IMR-90 (cell line): ENCODE measurements around the gene SLC23A2. TPM values are rescaled to one million over a fixed set of nuclear protein-coding genes. Genes with fewer than 3 reads are reported as not detected.

ENCODE experiments used
- ATAC-seq: fragments of 200-7000 bp; cut with Tn5 transposase; 2 replicates; pipeline ENCODE4 v1.9.1; 2020; ENCODE audit warnings: low read depth, mild to moderate bottlenecking, moderate library complexity
- BruUV-seq: library from RNA; stranded (reverse); fragments of 400-500 nt; replicated peaks from 2 replicates; lab custom pipeline; 2021; lab: Mats Ljungman, UMichigan
- CTCF ChIA-PET: fragments of 300-600 bp; formaldehyde crosslinking; extraction: SDS; loops from one replicate; lab custom pipeline; 2021; ENCODE audit warnings: antibody characterized with exemption; lab: Yijun Ruan, JAX
- POLR2A ChIA-PET: fragments of 300-600 bp; sonication (Branson Sonifier 250); formaldehyde crosslinking; loops from one replicate; lab custom pipeline; 2022; ENCODE audit warnings: antibody characterized with exemption; ENCODE audit not compliant: unreplicated experiment; lab: Charles Lee
- DNase-seq: peaks from one replicate; pipeline ENCODE4 v3.0.0; 2013
- H2AFZ ChIP-seq: replicated peaks from 2 replicates; pipeline ENCODE3; 2013; ENCODE audit warnings: low read length, mild to moderate bottlenecking; ENCODE audit not compliant: poor library complexity
- H2AK5ac ChIP-seq: 2 replicates; pipeline ENCODE4 v1.6.1; 2013; ENCODE audit warnings: low read depth, low read length, inconsistent platforms
- H2AK9ac ChIP-seq: replicated peaks from 2 replicates; pipeline ENCODE3; 2013; ENCODE audit warnings: mild to moderate bottlenecking, low read depth, low read length, moderate library complexity; ENCODE audit not compliant: poor library complexity
- H2BK120ac ChIP-seq: 2 replicates; pipeline ENCODE4 v1.6.1; 2013; ENCODE audit warnings: low read depth, low read length, inconsistent platforms
- H2BK15ac ChIP-seq: 3 replicates; pipeline ENCODE4 v1.6.1; 2013; ENCODE audit warnings: low read depth, low read length, inconsistent platforms
- H2BK20ac ChIP-seq: 2 replicates; pipeline ENCODE4 v1.6.1; 2013; ENCODE audit warnings: low read depth, mild to moderate bottlenecking, inconsistent platforms, low read length, moderate library complexity
- H2BK5ac ChIP-seq: 2 replicates; pipeline ENCODE4 v1.6.1; 2013; ENCODE audit warnings: mild to moderate bottlenecking, low read depth, low read length, inconsistent platforms; ENCODE audit not compliant: poor library complexity, severe bottlenecking
- H3K14ac ChIP-seq: replicated peaks from 2 replicates; pipeline ENCODE4 v1.6.1; 2013; ENCODE audit warnings: low read depth, low read length, inconsistent platforms
- H3K18ac ChIP-seq: 2 replicates; pipeline ENCODE4 v1.6.1; 2013; ENCODE audit warnings: low read depth, low read length, control low read depth
- H3K23ac ChIP-seq: 2 replicates; pipeline ENCODE4 v1.6.1; 2013; ENCODE audit warnings: low read depth, low read length, inconsistent platforms
- H3K27ac ChIP-seq: 2 replicates; pipeline ENCODE4 v1.5.1; 2013; ENCODE audit warnings: mild to moderate bottlenecking, control low read depth, low read length; ENCODE audit not compliant: insufficient read depth
- H3K27me3 ChIP-seq: 2 replicates; pipeline ENCODE4 v1.6.1; 2013; ENCODE audit warnings: low read length; ENCODE audit not compliant: control insufficient read depth, insufficient read depth
- H3K36me3 ChIP-seq: 2 replicates; pipeline ENCODE4 v1.6.1; 2013; ENCODE audit warnings: low read length, mixed read lengths; ENCODE audit not compliant: control insufficient read depth, insufficient read depth
- H3K4ac ChIP-seq: 2 replicates; pipeline ENCODE4 v1.6.1; 2013; ENCODE audit warnings: low read depth, low read length, inconsistent platforms
- H3K4me1 ChIP-seq: 2 replicates; pipeline ENCODE4 v1.6.1; 2013; ENCODE audit warnings: low read length, mixed read lengths; ENCODE audit not compliant: control insufficient read depth, insufficient read depth
- H3K4me2 ChIP-seq: 2 replicates; pipeline ENCODE4 v1.6.1; 2013; ENCODE audit warnings: low read depth, mild to moderate bottlenecking, control low read depth, low read length, moderate library complexity
- H3K4me3 ChIP-seq: 2 replicates; pipeline ENCODE4 v1.5.1; 2013; ENCODE audit warnings: low read depth, mild to moderate bottlenecking, control low read depth, low read length, moderate library complexity; ENCODE audit not compliant: insufficient read depth
- H3K56ac ChIP-seq: 2 replicates; pipeline ENCODE4 v1.6.1; 2013; ENCODE audit warnings: low read length, inconsistent platforms; ENCODE audit not compliant: insufficient read depth; ENCODE audit errors: extremely low read depth
- H3K79me1 ChIP-seq, 2 experiments: 2 replicates each; pipeline ENCODE4 v1.6.1; 2013; ENCODE audit warnings: low read length in 2 of 2, inconsistent platforms in 1 of 2, low read depth in 1 of 2
- H3K9ac ChIP-seq: 2 replicates; pipeline ENCODE4 v1.6.1; 2013; ENCODE audit warnings: low read depth, low read length, control low read depth
- H3K9me1 ChIP-seq: 2 replicates; pipeline ENCODE4 v1.6.1; 2013; ENCODE audit warnings: low read length, inconsistent platforms; ENCODE audit not compliant: insufficient read depth
- H3K9me3 ChIP-seq: 2 replicates; pipeline ENCODE4 v1.6.1; 2013; ENCODE audit warnings: low read length; ENCODE audit not compliant: control insufficient read depth, insufficient read depth
- H4K20me1 ChIP-seq: 2 replicates; pipeline ENCODE4 v1.6.1; 2013; ENCODE audit warnings: low read length, inconsistent platforms; ENCODE audit not compliant: insufficient read depth
- H4K5ac ChIP-seq: 2 replicates; pipeline ENCODE4 v1.6.1; 2013; ENCODE audit warnings: mild to moderate bottlenecking, low read depth, low read length, control low read depth
- H4K8ac ChIP-seq, 2 experiments: 2 replicates each; pipeline ENCODE4 v1.6.1; 2013; ENCODE audit warnings: low read depth in 2 of 2, low read length in 2 of 2, control low read depth in 1 of 2, inconsistent platforms in 1 of 2
- H4K91ac ChIP-seq: 2 replicates; pipeline ENCODE4 v1.6.1; 2013; ENCODE audit warnings: low read depth, low read length, inconsistent platforms; ENCODE audit not compliant: insufficient read depth
- BHLHE40 ChIP-seq: fragments of 150-350 bp; IDR thresholded peaks from 2 replicates; pipeline ENCODE4 v1.6.1; 2016; ENCODE audit warnings: mild to moderate bottlenecking, low read depth, low read length
- FOS ChIP-seq: fragments of 150-350 bp; IDR thresholded peaks from 2 replicates; pipeline ENCODE4 v1.6.1; 2016; ENCODE audit warnings: low read depth, low read length
- MXI1 ChIP-seq: IDR thresholded peaks from 2 replicates; pipeline ENCODE4 v1.6.1; 2012; ENCODE audit warnings: low read depth, mild to moderate bottlenecking, low read length, moderate library complexity, borderline replicate concordance
- USF2 ChIP-seq: fragments of 150-350 bp; IDR thresholded peaks from 2 replicates; pipeline ENCODE4 v1.6.1; 2017; ENCODE audit warnings: mild to moderate bottlenecking, antibody characterized with exemption, low read length, low read depth
- WGBS, 2 experiments: methylation state at CpG; one replicate each; pipeline versions ENCODE4 v1.1.5 to v1.1.7; 2013; ENCODE audit warnings: missing lambda C conversion rate in 2 of 2; ENCODE audit not compliant: insufficient read length in 1 of 2; ENCODE audit errors: extremely low coverage in 2 of 2; 5-methylcytosine and 5-hydroxymethylcytosine counted together
- dilution Hi-C: fragments of 300-500 bp; cut with HindIII; formaldehyde crosslinking; loops from one replicate; pipeline ENCODE4 v1.14.3; 2018; ENCODE audit warnings: low sequenced_read_pairs; ENCODE audit not compliant: unreplicated experiment
- in situ Hi-C: fragments of 300-500 bp; cut with MboI; formaldehyde crosslinking; loops from 3 replicates; pipeline ENCODE4 v1.14.3; 2019; ENCODE audit warnings: low sequenced_read_pairs, inconsistent platforms, mixed read lengths
- intact Hi-C: fragments of 100-400 bp; cut with micrococcal nuclease; formaldehyde crosslinking; loops from 2 replicates; pipeline ENCODE4 v1.10.0; 2022
- polyA plus RNA-seq, 3 experiments: library from polyadenylated mRNA; depleted of rRNA; stranded (reverse); fragments of >200 nt; gene quantifications; 2 replicates each; pipeline ENCODE4 v1.2.3, GENCODE V29; 2012; ENCODE audit warnings: low replicate concordance in 1 of 3
- total RNA-seq: library from RNA; depleted of rRNA; stranded (reverse); fragments of >200 nt; gene quantifications from 2 replicates; pipeline ENCODE4 v1.2.3, GENCODE V29; 2012
- TF ChIP-seq, protein P1 (sequence below): fragments of 150-350 bp; IDR thresholded peaks from 2 replicates; pipeline ENCODE4 v1.6.1; 2016; ENCODE audit warnings: low read depth, mild to moderate bottlenecking, low read length, moderate library complexity, borderline replicate concordance
- TF ChIP-seq, protein P2 (sequence below): conservative IDR thresholded peaks from 2 replicates; pipeline ENCODE4 v1.5.1; 2012; ENCODE audit warnings: mild to moderate bottlenecking, low read depth, low read length, improper control_type of control experiment

SLC23A2 gene
- total and polyA plus RNA-seq, 2 of the 4 experiments (the other 2 are of a cell fraction) = 10.2 to 14.4 TPM

GRCh38 chr20:4913147-4913546, 88.2 kb downstream of the SLC23A2 start:
- Histone ChIP-seq H3K79me1 (peaks cover 3 to 4% of the 10 kb centered on the region in 2 experiments; a peak in 2 of 4 replicates), H2AK5ac (no peak overlapping the region), H2AFZ (no peak overlapping the region), H2BK15ac (no peak overlapping the region), H2BK20ac (no peak overlapping the region), H3K18ac (no peak overlapping the region), H3K9me3 (no peaks in the 10 kb centered on the region), H2AK9ac (no peak overlapping the region), H3K23ac (no peak overlapping the region), H2BK120ac (no peak overlapping the region), H3K4ac (no peak overlapping the region), H3K27ac (no peak overlapping the region), H2BK5ac (no peak overlapping the region), H3K9me1 (0 out of 2 replicates have a peak, but pooled peaks cover 3% of the 10 kb centered on the region), H3K9ac (no peak overlapping the region), H3K4me1 (peaks cover 8% of the 10 kb centered on the region), H3K56ac (no peak overlapping the region), H3K27me3 (no peaks in the 10 kb centered on the region), H4K8ac (no peak overlapping the region), H4K5ac (no peak overlapping the region), H4K20me1 (peaks cover 4% of the 10 kb centered on the region), H3K36me3 (peaks cover 8% of the 10 kb centered on the region; the same call in 1 of the 2 replicates), H3K4me2 (no peak overlapping the region), H3K14ac (no peak overlapping the region), H3K4me3 (no peak overlapping the region), H4K91ac (no peak overlapping the region)
- TF ChIP-seq USF2 (no peak), BHLHE40 (no peak), FOS (no peak), MXI1 (no peak)
- TF ChIP-seq, protein P1, sequence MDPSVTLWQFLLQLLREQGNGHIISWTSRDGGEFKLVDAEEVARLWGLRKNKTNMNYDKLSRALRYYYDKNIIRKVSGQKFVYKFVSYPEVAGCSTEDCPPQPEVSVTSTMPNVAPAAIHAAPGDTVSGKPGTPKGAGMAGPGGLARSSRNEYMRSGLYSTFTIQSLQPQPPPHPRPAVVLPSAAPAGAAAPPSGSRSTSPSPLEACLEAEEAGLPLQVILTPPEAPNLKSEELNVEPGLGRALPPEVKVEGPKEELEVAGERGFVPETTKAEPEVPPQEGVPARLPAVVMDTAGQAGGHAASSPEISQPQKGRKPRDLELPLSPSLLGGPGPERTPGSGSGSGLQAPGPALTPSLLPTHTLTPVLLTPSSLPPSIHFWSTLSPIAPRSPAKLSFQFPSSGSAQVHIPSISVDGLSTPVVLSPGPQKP = no peak
- TF ChIP-seq, protein P2, sequence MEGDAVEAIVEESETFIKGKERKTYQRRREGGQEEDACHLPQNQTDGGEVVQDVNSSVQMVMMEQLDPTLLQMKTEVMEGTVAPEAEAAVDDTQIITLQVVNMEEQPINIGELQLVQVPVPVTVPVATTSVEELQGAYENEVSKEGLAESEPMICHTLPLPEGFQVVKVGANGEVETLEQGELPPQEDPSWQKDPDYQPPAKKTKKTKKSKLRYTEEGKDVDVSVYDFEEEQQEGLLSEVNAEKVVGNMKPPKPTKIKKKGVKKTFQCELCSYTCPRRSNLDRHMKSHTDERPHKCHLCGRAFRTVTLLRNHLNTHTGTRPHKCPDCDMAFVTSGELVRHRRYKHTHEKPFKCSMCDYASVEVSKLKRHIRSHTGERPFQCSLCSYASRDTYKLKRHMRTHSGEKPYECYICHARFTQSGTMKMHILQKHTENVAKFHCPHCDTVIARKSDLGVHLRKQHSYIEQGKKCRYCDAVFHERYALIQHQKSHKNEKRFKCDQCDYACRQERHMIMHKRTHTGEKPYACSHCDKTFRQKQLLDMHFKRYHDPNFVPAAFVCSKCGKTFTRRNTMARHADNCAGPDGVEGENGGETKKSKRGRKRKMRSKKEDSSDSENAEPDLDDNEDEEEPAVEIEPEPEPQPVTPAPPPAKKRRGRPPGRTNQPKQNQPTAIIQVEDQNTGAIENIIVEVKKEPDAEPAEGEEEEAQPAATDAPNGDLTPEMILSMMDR = no peak
- in situ Hi-C loops (no loop called here), dilution Hi-C loops (no loop called here), intact Hi-C loops (no loop called here)
- no TSS peak for BruUV-seq
- CTCF ChIA-PET = no interaction called here
- DNase-seq (no peak), ATAC-seq (no peak)
- no CpG with 5 or more reads among the region's 7 CpGs for WGBS, 2 experiments
- POLR2A ChIA-PET = no interaction called here
